HCT116 (cell line): ENCODE results near the gene COL18A1. TPM values are rescaled to one million over a fixed set of nuclear protein-coding genes. Genes with fewer than 3 reads are reported as not detected.

Experiments
- ATAC-seq: fragments of 200-7000 bp; cut with Tn5 transposase; 2 replicates; pipeline ENCODE4 v1.9.1; 2020; ENCODE audit warnings: mild to moderate bottlenecking, moderate library complexity
- BruUV-seq: library from RNA; stranded (reverse); fragments of 400-500 nt; replicated peaks from 2 replicates; lab custom pipeline; 2021; lab: Mats Ljungman, UMichigan
- CTCF ChIA-PET: fragments of 300-600 bp; sonication (Branson Sonifier 250); formaldehyde crosslinking; loops from one replicate; lab custom pipeline; 2021; ENCODE audit warnings: antibody characterized with exemption; lab: Charles Lee
- POLR2A ChIA-PET: fragments of 300-600, 350-600 bp; sonication (Branson Sonifier 250); formaldehyde crosslinking; loops from one replicate; lab custom pipeline; 2021; ENCODE audit warnings: antibody characterized with exemption; lab: Charles Lee
- RAD21 ChIA-PET, 2 experiments: fragments of 300-600 bp; sonication (Branson Sonifier 250); formaldehyde crosslinking; loops; one replicate each; lab custom pipeline; 2023; ENCODE audit warnings: low total read pairs in 2 of 2; ENCODE audit not compliant: uncharacterized antibody in 2 of 2, unreplicated experiment in 2 of 2, low non-redundant PET in 1 of 2; lab: Charles Lee
- DNase-seq: peaks from one replicate; pipeline ENCODE4 v3.0.0-alpha.2; 2010; ENCODE audit warnings: low read depth, low spot score
- H2AFZ ChIP-seq: fragments of 200-600 bp; shearing (Covaris generic), sonication (generic); 2 replicates; pipeline ENCODE4 v1.6.1; 2017; ENCODE audit warnings: low read depth, mixed run types, mixed read lengths, antibody characterized with exemption, low read length; ENCODE audit not compliant: poor library complexity, severe bottlenecking
- H3K27ac ChIP-seq: 2 replicates; pipeline ENCODE4 v1.5.1; 2012; ENCODE audit warnings: low read depth, low read length
- H3K27me3 ChIP-seq: fragments of 200-600 bp; sonication (generic); 2 replicates; pipeline ENCODE4 v1.6.1; 2016; ENCODE audit warnings: mixed run types, low read length, mixed read lengths; ENCODE audit not compliant: insufficient read depth
- H3K36me3 ChIP-seq, 2 experiments: fragments of 200-500 bp in 1 of 2; fragments of 200-600 bp in 1 of 2; sonication (Bioruptor generic) in 1 of 2; sonication (generic) in 1 of 2; 2 replicates each; pipeline versions ENCODE4 v1.5.1 to v1.6.1; 2014 to 2016; ENCODE audit warnings: low read length in 2 of 2, inconsistent platforms in 1 of 2, mixed read lengths in 1 of 2, mixed run types in 1 of 2; ENCODE audit not compliant: insufficient read depth in 2 of 2, control insufficient read depth in 1 of 2
- H3K4me1 ChIP-seq, 2 experiments: fragments of 200-600 bp in 1 of 2; sonication (generic) in 1 of 2; 2 replicates each; pipeline versions ENCODE4 v1.5.1 to v1.6.1; 2012 to 2017; ENCODE audit warnings: low read length in 2 of 2, inconsistent platforms in 1 of 2, mild to moderate bottlenecking in 1 of 2, mixed read lengths in 1 of 2, mixed run types in 1 of 2, moderate library complexity in 1 of 2; ENCODE audit not compliant: insufficient read depth in 2 of 2, control insufficient read depth in 1 of 2
- H3K4me2 ChIP-seq: fragments of 200-600 bp; sonication (generic); 2 replicates; pipeline ENCODE4 v1.6.1; 2017; ENCODE audit warnings: mixed run types, low read length, mixed read lengths
- H3K4me3 ChIP-seq, 2 experiments: fragments of 200-600 bp in 1 of 2; sonication (generic) in 1 of 2; replicated peaks in 1 of 2; 2 replicates each; pipeline ENCODE4 v1.5.1; 2011 to 2016; ENCODE audit warnings: low read length in 2 of 2, control low read depth in 1 of 2, low read depth in 1 of 2, mild to moderate bottlenecking in 1 of 2, mixed read lengths in 1 of 2, mixed run types in 1 of 2
- H3K79me2 ChIP-seq: fragments of 200-600 bp; sonication (generic); 2 replicates; pipeline ENCODE4 v1.6.1; 2017; ENCODE audit warnings: mild to moderate bottlenecking, mixed run types, low read length, moderate library complexity, mixed read lengths; ENCODE audit not compliant: insufficient read depth
- H3K9ac ChIP-seq: fragments of 200-600 bp; sonication (generic); 2 replicates; pipeline ENCODE4 v1.6.1; 2016; ENCODE audit warnings: low read length, mixed read lengths
- H3K9me2 ChIP-seq: fragments of 200-600 bp; sonication (generic), shearing (Covaris generic); 2 replicates; pipeline ENCODE4 v1.6.1; 2017; ENCODE audit warnings: mixed run types, mild to moderate bottlenecking, moderate library complexity; ENCODE audit not compliant: insufficient read depth
- H3K9me3 ChIP-seq, 2 experiments: fragments of 200-500 bp in 1 of 2; fragments of 200-600 bp in 1 of 2; sonication (Bioruptor generic) in 1 of 2; sonication (generic) in 1 of 2; 2 replicates each; pipeline ENCODE4 v1.6.1; 2014 to 2017; ENCODE audit warnings: low read length in 2 of 2, mixed read lengths in 2 of 2, inconsistent platforms in 1 of 2, low read depth in 1 of 2, mild to moderate bottlenecking in 1 of 2, mixed run types in 1 of 2, moderate library complexity in 1 of 2; ENCODE audit not compliant: control insufficient read depth in 1 of 2, insufficient read depth in 1 of 2
- H4K20me1 ChIP-seq: fragments of 200-600 bp; sonication (generic), shearing (Covaris generic); 2 replicates; pipeline ENCODE4 v1.6.1; 2017; ENCODE audit warnings: mixed run types, mild to moderate bottlenecking, moderate library complexity; ENCODE audit not compliant: insufficient read depth
- CBX3 ChIP-seq: IDR thresholded peaks from 2 replicates; pipeline ENCODE4 v1.6.1; 2012; ENCODE audit warnings: low read depth
- CEBPB ChIP-seq: IDR thresholded peaks from 2 replicates; pipeline ENCODE4 v1.6.1; 2012; ENCODE audit warnings: low read depth
- EGR1 ChIP-seq: IDR thresholded peaks from 2 replicates; pipeline ENCODE4 v1.6.1; 2012; ENCODE audit warnings: low read depth
- EZH2phosphoT487 ChIP-seq: fragments of 200-600 bp; IDR thresholded peaks from 2 replicates; pipeline ENCODE4 v1.6.1; 2018; ENCODE audit warnings: antibody characterized with exemption, borderline replicate concordance
- FOSL1 ChIP-seq: IDR thresholded peaks from 2 replicates; pipeline ENCODE4 v1.6.1; 2012; ENCODE audit warnings: low read depth
- JUND ChIP-seq: IDR thresholded peaks from 2 replicates; pipeline ENCODE4 v1.6.1; 2012
- POLR2A ChIP-seq: IDR thresholded peaks from 2 replicates; pipeline ENCODE4 v1.7.0; 2011; ENCODE audit warnings: borderline replicate concordance; ENCODE audit not compliant: insufficient read depth, insufficient read length; ENCODE audit errors: extremely low read depth
- POLR2AphosphoS5 ChIP-seq: IDR thresholded peaks from 2 replicates; pipeline ENCODE4 v1.6.1; 2011; ENCODE audit warnings: mild to moderate bottlenecking, low read depth, low read length, moderate library complexity
- RAD21 ChIP-seq: IDR thresholded peaks from 2 replicates; pipeline ENCODE4 v1.6.1; 2012; ENCODE audit warnings: low read depth, mild to moderate bottlenecking
- SP1 ChIP-seq: IDR thresholded peaks from 2 replicates; pipeline ENCODE4 v1.6.1; 2012; ENCODE audit warnings: low read depth
- SRF ChIP-seq: IDR thresholded peaks from 2 replicates; pipeline ENCODE4 v1.6.1; 2012; ENCODE audit warnings: low read depth
- TCF7L2 ChIP-seq: IDR thresholded peaks from 2 replicates; pipeline ENCODE4 v1.7.0; 2011; ENCODE audit warnings: borderline replicate concordance, inconsistent platforms; ENCODE audit not compliant: insufficient read depth, insufficient read length; ENCODE audit errors: extremely low read depth
- ZNF274 ChIP-seq: fragments of 200-500 bp; sonication (Bioruptor generic); IDR thresholded peaks from 2 replicates; pipeline ENCODE4 v1.6.1; 2014; ENCODE audit warnings: mild to moderate bottlenecking, low read depth, low read length, inconsistent platforms
- intact Hi-C: fragments of 100-400 bp; cut with micrococcal nuclease; formaldehyde crosslinking; loops from 2 replicates; pipeline ENCODE4 v1.10.0; 2022
- total RNA-seq: library from RNA; stranded (reverse); gene quantifications from one replicate; pipeline ENCODE4 v1.2.1, GENCODE V29; 2021; ENCODE audit not compliant: unreplicated experiment
- TF ChIP-seq, protein P1 (sequence below): IDR thresholded peaks from 2 replicates; pipeline ENCODE4 v1.6.1; 2012; ENCODE audit warnings: low read depth
- TF ChIP-seq, protein P2 (sequence below): IDR thresholded peaks from 2 replicates; pipeline ENCODE4 v1.6.1; 2012
- TF ChIP-seq, protein P3 (sequence below): IDR thresholded peaks from 2 replicates; pipeline ENCODE4 v1.6.1; 2012
- TF ChIP-seq, protein P4 (sequence below), 3 experiments: fragments of 200-600 bp in 1 of 3; sonication (generic) in 1 of 3; IDR thresholded peaks in 2 of 3; conservative IDR thresholded peaks in 1 of 3; 2 replicates each; pipeline ENCODE4 v1.5.1; 2012 to 2017; ENCODE audit warnings: low read depth in 2 of 3, low read length in 2 of 3, antibody characterized with exemption in 1 of 3, borderline replicate concordance in 1 of 3, control low read depth in 1 of 3, mild to moderate bottlenecking in 1 of 3, mixed read lengths in 1 of 3, mixed run types in 1 of 3, moderate library complexity in 1 of 3; ENCODE audit not compliant: insufficient read depth in 1 of 3

COL18A1 gene
- total RNA-seq, 1 experiment from 2014 or later = 59.5 TPM

DNA sequence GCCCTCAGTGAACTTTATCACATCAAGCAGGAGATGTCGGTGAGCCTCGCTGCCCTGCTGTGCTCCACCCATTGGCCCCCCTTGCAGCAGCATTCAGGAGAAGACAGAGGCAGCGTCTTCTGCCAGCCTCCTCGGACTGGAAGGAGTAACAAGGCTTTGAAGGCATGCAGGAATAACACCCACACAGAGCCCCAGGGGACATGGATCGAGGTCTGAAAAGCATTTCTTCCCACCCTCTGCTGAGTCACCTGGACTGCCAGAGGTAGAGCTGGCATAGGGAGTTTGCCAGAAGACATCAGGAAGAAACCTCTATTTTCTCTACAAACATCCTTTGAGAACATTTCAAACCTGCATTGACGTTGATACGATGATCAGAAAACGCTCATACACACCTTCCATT, 42.9 kb downstream of the COL18A1 start:
- no TSS peak for BruUV-seq
- DNase-seq = no peak
- no peak overlapping the region for H3K9ac ChIP-seq
- no peaks in the 10 kb centered on the region for H4K20me1 ChIP-seq
- H3K36me3 ChIP-seq = peaks cover 0 to 4% of the 10 kb centered on the region in 2 experiments; a peak in 1 of 4 replicates
- no peak overlapping the region for H2AFZ ChIP-seq
- no peaks in the 10 kb centered on the region for H3K27me3 ChIP-seq
- ATAC-seq = no peak
- no peaks in the 10 kb centered on the region for H3K9me2 ChIP-seq
- H3K4me1 ChIP-seq = peaks cover 0 to 7% of the 10 kb centered on the region in 2 experiments; a peak in 1 of 4 replicates
- peaks cover 12 to 13% of the 10 kb centered on the region in 2 experiments; a peak in 3 of 4 replicates for H3K9me3 ChIP-seq
- H3K27ac ChIP-seq = no peak overlapping the region
- CTCF ChIA-PET = no interaction called here
- POLR2A ChIA-PET = no interaction called here
- no peak overlapping the region for H3K4me2 ChIP-seq
- TF ChIP-seq ZNF274 = no peak
- no peak for TF ChIP-seq JUND
- TF ChIP-seq CEBPB = no peak
- no peak for TF ChIP-seq CBX3
- TF ChIP-seq, protein P1, sequence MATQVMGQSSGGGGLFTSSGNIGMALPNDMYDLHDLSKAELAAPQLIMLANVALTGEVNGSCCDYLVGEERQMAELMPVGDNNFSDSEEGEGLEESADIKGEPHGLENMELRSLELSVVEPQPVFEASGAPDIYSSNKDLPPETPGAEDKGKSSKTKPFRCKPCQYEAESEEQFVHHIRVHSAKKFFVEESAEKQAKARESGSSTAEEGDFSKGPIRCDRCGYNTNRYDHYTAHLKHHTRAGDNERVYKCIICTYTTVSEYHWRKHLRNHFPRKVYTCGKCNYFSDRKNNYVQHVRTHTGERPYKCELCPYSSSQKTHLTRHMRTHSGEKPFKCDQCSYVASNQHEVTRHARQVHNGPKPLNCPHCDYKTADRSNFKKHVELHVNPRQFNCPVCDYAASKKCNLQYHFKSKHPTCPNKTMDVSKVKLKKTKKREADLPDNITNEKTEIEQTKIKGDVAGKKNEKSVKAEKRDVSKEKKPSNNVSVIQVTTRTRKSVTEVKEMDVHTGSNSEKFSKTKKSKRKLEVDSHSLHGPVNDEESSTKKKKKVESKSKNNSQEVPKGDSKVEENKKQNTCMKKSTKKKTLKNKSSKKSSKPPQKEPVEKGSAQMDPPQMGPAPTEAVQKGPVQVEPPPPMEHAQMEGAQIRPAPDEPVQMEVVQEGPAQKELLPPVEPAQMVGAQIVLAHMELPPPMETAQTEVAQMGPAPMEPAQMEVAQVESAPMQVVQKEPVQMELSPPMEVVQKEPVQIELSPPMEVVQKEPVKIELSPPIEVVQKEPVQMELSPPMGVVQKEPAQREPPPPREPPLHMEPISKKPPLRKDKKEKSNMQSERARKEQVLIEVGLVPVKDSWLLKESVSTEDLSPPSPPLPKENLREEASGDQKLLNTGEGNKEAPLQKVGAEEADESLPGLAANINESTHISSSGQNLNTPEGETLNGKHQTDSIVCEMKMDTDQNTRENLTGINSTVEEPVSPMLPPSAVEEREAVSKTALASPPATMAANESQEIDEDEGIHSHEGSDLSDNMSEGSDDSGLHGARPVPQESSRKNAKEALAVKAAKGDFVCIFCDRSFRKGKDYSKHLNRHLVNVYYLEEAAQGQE = no peak
- no peak for TF ChIP-seq POLR2A
- TF ChIP-seq EZH2phosphoT487 = no peak
- no peak for TF ChIP-seq EGR1
- TF ChIP-seq, protein P2, sequence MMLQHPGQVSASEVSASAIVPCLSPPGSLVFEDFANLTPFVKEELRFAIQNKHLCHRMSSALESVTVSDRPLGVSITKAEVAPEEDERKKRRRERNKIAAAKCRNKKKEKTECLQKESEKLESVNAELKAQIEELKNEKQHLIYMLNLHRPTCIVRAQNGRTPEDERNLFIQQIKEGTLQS = no peak
- no peak for TF ChIP-seq FOSL1
- no peak for TF ChIP-seq SRF
- TF ChIP-seq TCF7L2 = no peak
- no peak for TF ChIP-seq POLR2AphosphoS5
- TF ChIP-seq RAD21 = no peak
- TF ChIP-seq, protein P3, sequence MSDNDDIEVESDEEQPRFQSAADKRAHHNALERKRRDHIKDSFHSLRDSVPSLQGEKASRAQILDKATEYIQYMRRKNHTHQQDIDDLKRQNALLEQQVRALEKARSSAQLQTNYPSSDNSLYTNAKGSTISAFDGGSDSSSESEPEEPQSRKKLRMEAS = no peak
- no peak for TF ChIP-seq SP1
- TF ChIP-seq, protein P4, sequence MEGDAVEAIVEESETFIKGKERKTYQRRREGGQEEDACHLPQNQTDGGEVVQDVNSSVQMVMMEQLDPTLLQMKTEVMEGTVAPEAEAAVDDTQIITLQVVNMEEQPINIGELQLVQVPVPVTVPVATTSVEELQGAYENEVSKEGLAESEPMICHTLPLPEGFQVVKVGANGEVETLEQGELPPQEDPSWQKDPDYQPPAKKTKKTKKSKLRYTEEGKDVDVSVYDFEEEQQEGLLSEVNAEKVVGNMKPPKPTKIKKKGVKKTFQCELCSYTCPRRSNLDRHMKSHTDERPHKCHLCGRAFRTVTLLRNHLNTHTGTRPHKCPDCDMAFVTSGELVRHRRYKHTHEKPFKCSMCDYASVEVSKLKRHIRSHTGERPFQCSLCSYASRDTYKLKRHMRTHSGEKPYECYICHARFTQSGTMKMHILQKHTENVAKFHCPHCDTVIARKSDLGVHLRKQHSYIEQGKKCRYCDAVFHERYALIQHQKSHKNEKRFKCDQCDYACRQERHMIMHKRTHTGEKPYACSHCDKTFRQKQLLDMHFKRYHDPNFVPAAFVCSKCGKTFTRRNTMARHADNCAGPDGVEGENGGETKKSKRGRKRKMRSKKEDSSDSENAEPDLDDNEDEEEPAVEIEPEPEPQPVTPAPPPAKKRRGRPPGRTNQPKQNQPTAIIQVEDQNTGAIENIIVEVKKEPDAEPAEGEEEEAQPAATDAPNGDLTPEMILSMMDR (IDR thresholded peaks at IDR 0.05 in 2 of 3, conservative IDR thresholded peaks at IDR 0.05 in 1 of 3; ENCODE audit: borderline replicate concordance in 1 of 3, insufficient read depth in 1 of 3, low read depth in 2 of 3, low read length in 2 of 3) = no peak
- RAD21 ChIA-PET = no interaction called here
- H3K79me2 ChIP-seq = peaks cover 34% of the 10 kb centered on the region; the same call in 1 of the 2 replicates
- intact Hi-C loops = no loop called here
- no peak overlapping the region for H3K4me3 ChIP-seq
